Fibroblast of mammary gland (primary cell): ENCODE data around the gene VEZF1.
A peak's percentile ranks its signal among the peaks of the same experiment; 100 is the strongest.

Source experiments
- DNase-seq: peaks from one replicate; pipeline ENCODE4 v3.0.0-alpha.2; 2010; ENCODE audit warnings: low read depth
- H3K4me3 ChIP-seq: 2 replicates; pipeline ENCODE4 v1.5.1; 2011; ENCODE audit warnings: low read depth, mild to moderate bottlenecking, low read length, moderate library complexity; ENCODE audit not compliant: control insufficient read depth
- TF ChIP-seq, protein P1 (sequence below): conservative IDR thresholded peaks from 2 replicates; pipeline ENCODE4 v1.5.1; 2011; ENCODE audit warnings: low read depth, low read length, inconsistent platforms; ENCODE audit not compliant: control insufficient read depth, insufficient read depth

The VEZF1 gene

DNA sequence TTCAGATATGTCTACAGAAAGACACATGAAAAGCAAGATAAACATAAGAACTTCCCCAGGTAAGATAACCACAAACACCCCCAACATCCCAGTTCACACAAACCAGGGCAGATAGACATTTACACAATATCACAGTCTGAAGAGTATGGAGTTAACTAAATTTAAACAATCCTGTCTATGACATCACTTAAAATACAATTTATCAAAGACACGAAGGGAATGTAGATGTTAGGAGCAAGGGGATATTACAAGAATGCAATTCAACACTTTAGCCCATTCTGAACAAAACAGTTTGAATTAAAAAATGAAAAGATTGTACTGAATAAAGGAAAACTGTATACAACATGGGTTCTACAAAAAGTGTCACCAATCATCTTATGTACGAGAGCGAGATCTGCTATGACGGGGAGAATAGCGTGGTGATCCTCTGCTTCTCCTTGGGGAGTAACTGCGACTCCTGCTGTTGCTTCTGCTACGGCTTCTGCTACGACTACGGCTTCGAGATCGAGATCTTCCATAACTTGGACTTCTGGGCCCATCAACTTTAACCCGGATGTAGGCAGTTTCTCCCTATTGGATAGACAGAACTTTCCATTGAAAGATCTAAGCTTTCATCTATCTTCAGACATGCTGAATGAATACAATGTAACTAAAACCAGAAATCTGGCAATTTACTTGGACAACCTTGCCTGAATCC, 17.1 kb upstream of the VEZF1 start:
- peak overlapping the region; percentile 88 for H3K4me3 ChIP-seq
- DNase-seq: no peak
- TF ChIP-seq, protein P1, sequence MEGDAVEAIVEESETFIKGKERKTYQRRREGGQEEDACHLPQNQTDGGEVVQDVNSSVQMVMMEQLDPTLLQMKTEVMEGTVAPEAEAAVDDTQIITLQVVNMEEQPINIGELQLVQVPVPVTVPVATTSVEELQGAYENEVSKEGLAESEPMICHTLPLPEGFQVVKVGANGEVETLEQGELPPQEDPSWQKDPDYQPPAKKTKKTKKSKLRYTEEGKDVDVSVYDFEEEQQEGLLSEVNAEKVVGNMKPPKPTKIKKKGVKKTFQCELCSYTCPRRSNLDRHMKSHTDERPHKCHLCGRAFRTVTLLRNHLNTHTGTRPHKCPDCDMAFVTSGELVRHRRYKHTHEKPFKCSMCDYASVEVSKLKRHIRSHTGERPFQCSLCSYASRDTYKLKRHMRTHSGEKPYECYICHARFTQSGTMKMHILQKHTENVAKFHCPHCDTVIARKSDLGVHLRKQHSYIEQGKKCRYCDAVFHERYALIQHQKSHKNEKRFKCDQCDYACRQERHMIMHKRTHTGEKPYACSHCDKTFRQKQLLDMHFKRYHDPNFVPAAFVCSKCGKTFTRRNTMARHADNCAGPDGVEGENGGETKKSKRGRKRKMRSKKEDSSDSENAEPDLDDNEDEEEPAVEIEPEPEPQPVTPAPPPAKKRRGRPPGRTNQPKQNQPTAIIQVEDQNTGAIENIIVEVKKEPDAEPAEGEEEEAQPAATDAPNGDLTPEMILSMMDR: no peak

DNA sequence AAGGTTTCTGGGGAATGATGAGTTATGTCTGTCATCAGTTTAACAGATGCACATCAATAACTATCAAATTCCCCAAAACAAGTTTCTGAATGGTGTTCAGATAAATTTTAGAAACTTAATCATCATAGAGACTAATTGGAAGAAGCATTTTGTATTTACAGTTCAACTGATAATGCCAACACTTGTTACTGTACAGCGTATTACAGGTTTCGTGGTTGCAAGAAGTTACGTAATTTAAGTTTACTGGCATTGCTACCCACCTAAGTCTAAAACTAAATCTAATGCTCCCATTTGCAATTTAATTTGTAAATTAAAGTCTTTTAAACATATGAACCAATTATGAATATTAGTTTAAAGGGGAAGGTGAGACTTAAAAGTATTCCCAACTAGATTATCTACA, 16.0 kb upstream of the VEZF1 start:
- no peak for DNase-seq
- no peak overlapping the region for H3K4me3 ChIP-seq
- TF ChIP-seq, protein P1: no peak

DNA sequence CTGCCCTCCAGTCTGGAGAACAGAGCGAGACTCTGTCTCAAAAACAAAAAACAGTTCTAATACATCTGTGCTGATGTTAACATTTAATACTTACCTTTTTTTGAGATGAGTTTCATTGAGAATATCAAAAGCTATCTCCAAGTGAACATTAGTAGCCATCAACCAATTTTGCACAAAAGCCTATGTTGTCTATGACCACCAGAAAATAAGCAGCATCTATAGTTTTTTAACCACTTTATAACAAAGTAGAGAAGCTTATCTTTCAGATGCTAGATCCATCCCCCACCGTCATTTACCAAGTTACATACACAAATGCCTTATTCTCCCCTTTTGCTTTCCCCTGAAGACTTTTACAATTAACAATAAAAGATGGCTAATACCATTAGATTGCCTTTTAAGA, 14.9 kb upstream of the VEZF1 start:
- H3K4me3 ChIP-seq: no peak overlapping the region
- DNase-seq: no peak
- TF ChIP-seq, protein P1: no peak

DNA sequence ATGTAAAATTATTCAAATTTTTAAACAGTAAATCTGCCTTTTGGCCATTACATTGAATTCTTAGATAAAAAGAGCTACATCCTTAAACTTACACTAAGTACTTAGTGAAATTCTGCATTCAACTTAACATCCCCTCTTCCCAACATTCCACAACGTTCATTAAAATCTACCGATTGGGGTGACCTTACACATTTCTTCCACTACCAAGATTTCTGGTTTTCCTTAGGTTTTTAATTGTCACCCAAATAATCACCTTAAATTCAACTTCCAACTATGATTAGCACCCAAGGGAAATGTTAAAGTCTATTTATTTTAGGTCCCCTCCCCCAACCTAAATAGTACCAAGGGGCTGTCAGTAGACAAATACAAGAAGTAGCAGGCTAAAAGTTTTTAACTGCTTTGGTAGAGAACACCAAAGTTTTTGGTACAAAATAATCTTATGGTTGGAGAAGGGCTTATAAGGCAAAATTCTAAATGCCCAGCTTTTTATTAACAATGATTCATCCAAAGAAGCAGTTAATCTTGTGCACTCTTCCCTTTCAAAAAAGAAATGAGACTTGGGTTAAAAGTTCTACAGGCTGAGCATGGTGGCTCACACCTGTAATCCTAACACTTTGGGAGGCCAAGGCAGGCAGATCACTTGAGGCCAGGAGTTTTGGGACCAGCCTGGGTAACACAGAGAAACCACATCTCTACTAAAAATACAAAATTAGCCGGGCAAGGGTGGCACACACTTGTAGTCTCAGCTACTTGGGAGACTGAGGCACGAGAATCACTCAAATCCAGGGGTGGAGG, 14.3 kb upstream of the VEZF1 start:
- no peak overlapping the region for H3K4me3 ChIP-seq
- TF ChIP-seq, protein P1: peak; percentile 4
- no peak for DNase-seq

DNA sequence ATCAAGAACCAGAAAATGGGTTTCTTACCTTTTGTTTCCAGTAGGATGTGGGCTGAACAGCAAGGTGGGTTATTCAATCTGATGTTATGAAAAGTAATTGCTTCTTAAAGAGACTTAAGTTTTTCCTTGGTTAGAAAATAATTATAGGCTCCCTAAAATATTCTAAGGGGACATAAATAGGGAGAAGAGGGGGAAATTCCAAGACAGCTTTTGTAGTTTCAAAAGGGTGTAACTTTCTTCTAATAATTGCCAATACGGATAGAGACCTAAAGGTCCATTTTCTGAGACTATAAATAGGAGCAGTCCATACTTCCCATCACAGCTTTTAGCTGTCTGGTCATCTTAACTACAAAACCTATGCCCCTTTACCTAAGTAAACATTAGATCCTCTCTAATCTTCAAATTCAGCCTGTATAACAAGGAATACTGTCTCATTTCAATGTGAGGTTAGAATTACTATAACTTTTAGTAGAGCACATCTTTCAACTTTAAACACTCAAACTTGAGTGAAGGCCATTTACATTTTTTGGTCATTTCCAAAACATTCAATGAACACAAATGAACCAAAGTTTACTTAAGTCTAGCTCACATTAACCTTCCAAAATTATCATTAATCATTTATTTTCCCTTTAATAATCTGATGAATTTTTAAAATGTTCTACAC, 13.5 kb upstream of the VEZF1 start:
- TF ChIP-seq, protein P1: no peak
- no peak for DNase-seq
- no peak overlapping the region for H3K4me3 ChIP-seq

DNA sequence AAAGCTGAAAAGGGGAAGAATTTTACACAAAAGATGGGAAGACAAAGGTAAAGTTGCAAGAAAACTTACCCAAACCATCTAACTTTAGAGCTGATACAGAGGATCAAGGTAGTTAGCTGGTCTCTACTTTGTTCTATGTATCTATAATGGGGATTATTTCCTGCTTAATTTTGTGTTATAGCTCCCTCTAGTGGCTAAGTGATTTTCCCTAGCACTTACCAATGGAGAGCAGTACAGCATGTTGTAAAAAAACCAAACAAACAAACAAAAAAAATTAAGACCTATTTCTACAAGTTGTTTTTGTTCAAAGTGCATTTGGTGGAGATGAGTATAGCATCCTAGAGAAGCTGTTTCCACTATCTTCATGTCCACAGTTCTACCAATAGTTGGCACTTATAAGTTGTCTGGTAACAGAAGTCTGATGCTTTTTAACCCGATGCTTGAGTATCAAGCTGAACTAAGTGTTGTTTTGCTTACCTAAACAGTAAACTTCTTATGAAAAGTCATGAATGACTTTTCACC, 11.5 kb upstream of the VEZF1 start:
- H3K4me3 ChIP-seq: no peak overlapping the region
- peak; percentile 83 for DNase-seq
- TF ChIP-seq, protein P1: peak; percentile 84
